KMS-11 (cell line): ENCODE data around the gene DSCAM.

ENCODE experiments used
- H2AFZ ChIP-seq: fragments of 200-600 bp; sonication (generic); 2 replicates; pipeline ENCODE4 v1.6.1; 2016; ENCODE audit warnings: antibody characterized with exemption, mixed run types, low read depth
- H3K27ac ChIP-seq: fragments of 200-600 bp; sonication (generic); 2 replicates; pipeline ENCODE4 v1.6.1; 2016; ENCODE audit warnings: mild to moderate bottlenecking, mixed run types
- H3K27me3 ChIP-seq: fragments of 200-600 bp; sonication (generic); 2 replicates; pipeline ENCODE4 v1.6.1; 2017; ENCODE audit warnings: mild to moderate bottlenecking, low read depth, mixed run types, moderate library complexity; ENCODE audit not compliant: insufficient read depth
- H3K36me3 ChIP-seq: fragments of 200-600 bp; sonication (generic); 2 replicates; pipeline ENCODE4 v1.6.1; 2017; ENCODE audit warnings: mild to moderate bottlenecking, mixed run types; ENCODE audit not compliant: insufficient read depth
- H3K4me1 ChIP-seq: fragments of 200-600 bp; sonication (generic); 2 replicates; pipeline ENCODE4 v1.6.1; 2016; ENCODE audit warnings: mild to moderate bottlenecking, low read depth, mixed run types; ENCODE audit not compliant: poor library complexity, severe bottlenecking
- H3K4me2 ChIP-seq: fragments of 200-600 bp; sonication (generic); 2 replicates; pipeline ENCODE4 v1.7.0; 2016; ENCODE audit warnings: mild to moderate bottlenecking, mixed run types
- H3K4me3 ChIP-seq: fragments of 200-600 bp; sonication (generic); IDR thresholded peaks from 2 replicates; pipeline ENCODE4 v1.6.1; 2017; ENCODE audit warnings: low read depth, low read length, mixed read lengths; ENCODE audit not compliant: insufficient read depth
- H3K79me2 ChIP-seq: fragments of 200-600 bp; sonication (generic); 2 replicates; pipeline ENCODE4 v1.6.1; 2016; ENCODE audit warnings: low read depth, mixed run types; ENCODE audit not compliant: insufficient read depth
- H3K9ac ChIP-seq: fragments of 200-600 bp; sonication (generic); 2 replicates; pipeline ENCODE4 v1.6.1; 2016; ENCODE audit warnings: mild to moderate bottlenecking, mixed run types
- H4K20me1 ChIP-seq: fragments of 200-600 bp; sonication (generic); 2 replicates; pipeline ENCODE4 v1.6.1; 2016; ENCODE audit warnings: mild to moderate bottlenecking, mixed run types; ENCODE audit not compliant: insufficient read depth
- TF ChIP-seq, protein P1 (sequence below): fragments of 200-600 bp; sonication (generic); conservative IDR thresholded peaks from 2 replicates; pipeline ENCODE4 v1.6.1; 2017; ENCODE audit warnings: low read depth, mild to moderate bottlenecking, antibody characterized with exemption, low read length, moderate library complexity, mixed read lengths

Gene DSCAM

GRCh38 chr21:40339050-40339449, 507.9 kb downstream of the DSCAM start:
- TF ChIP-seq, protein P1, sequence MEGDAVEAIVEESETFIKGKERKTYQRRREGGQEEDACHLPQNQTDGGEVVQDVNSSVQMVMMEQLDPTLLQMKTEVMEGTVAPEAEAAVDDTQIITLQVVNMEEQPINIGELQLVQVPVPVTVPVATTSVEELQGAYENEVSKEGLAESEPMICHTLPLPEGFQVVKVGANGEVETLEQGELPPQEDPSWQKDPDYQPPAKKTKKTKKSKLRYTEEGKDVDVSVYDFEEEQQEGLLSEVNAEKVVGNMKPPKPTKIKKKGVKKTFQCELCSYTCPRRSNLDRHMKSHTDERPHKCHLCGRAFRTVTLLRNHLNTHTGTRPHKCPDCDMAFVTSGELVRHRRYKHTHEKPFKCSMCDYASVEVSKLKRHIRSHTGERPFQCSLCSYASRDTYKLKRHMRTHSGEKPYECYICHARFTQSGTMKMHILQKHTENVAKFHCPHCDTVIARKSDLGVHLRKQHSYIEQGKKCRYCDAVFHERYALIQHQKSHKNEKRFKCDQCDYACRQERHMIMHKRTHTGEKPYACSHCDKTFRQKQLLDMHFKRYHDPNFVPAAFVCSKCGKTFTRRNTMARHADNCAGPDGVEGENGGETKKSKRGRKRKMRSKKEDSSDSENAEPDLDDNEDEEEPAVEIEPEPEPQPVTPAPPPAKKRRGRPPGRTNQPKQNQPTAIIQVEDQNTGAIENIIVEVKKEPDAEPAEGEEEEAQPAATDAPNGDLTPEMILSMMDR: no peak
- Histone ChIP-seq H3K4me2 (no peak overlapping the region), H3K9ac (no peak overlapping the region), H4K20me1 (no peaks in the 10 kb centered on the region), H3K27ac (no peak overlapping the region), H3K27me3 (no peaks in the 10 kb centered on the region), H3K36me3 (no peaks in the 10 kb centered on the region), H3K4me1 (no peaks in the 10 kb centered on the region), H3K4me3 (no peak overlapping the region), H2AFZ (no peak overlapping the region), H3K79me2 (no peaks in the 10 kb centered on the region)

GRCh38 chr21:40337981-40338380, 509.0 kb downstream of the DSCAM start:
- Histone ChIP-seq H3K36me3 (no peaks in the 10 kb centered on the region), H3K4me1 (no peaks in the 10 kb centered on the region), H3K4me3 (no peak overlapping the region), H3K27me3 (no peaks in the 10 kb centered on the region), H3K79me2 (no peaks in the 10 kb centered on the region), H3K27ac (no peak overlapping the region), H3K9ac (no peak overlapping the region), H3K4me2 (no peak overlapping the region), H4K20me1 (no peaks in the 10 kb centered on the region), H2AFZ (no peak overlapping the region)
- TF ChIP-seq, protein P1: no peak

DNA sequence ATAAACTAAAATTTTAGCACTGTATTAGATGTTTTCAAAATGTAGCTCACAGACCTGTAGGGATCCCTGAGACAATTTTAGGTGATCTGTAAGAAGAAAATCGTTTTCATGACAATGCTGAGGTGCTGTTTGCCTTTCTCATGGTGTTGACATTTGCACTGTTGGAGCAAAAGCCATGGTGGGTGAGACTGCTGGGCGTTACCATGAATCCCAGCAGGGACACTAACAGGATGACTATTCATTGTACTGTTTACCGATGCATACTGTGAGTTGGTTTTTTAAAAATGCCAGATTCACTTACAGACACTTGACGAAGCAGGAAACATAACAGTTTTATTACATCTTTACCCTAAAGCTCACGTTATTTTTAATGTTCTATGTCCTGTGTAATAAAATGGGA, 511.3 kb downstream of the DSCAM start:
- Histone ChIP-seq H4K20me1 (no peaks in the 10 kb centered on the region), H3K36me3 (no peaks in the 10 kb centered on the region), H3K4me1 (no peaks in the 10 kb centered on the region), H3K79me2 (no peaks in the 10 kb centered on the region), H3K9ac (no peak overlapping the region), H3K4me2 (no peak overlapping the region), H2AFZ (no peak overlapping the region), H3K27me3 (no peaks in the 10 kb centered on the region), H3K27ac (no peak overlapping the region), H3K4me3 (no peak overlapping the region)
- TF ChIP-seq, protein P1: no peak

- Histone ChIP-seq H3K27me3 (no peaks in the 10 kb centered on the region), H4K20me1 (no peaks in the 10 kb centered on the region), H2AFZ (no peak overlapping the region), H3K79me2 (no peaks in the 10 kb centered on the region), H3K4me1 (no peaks in the 10 kb centered on the region), H3K9ac (no peak overlapping the region), H3K36me3 (no peaks in the 10 kb centered on the region), H3K4me2 (no peak overlapping the region), H3K4me3 (no peak overlapping the region), H3K27ac (no peak overlapping the region)
- TF ChIP-seq, protein P1: no peak
These were observed 512.8 kb downstream of the DSCAM start for GRCh38 chr21:40334159-40334558.
